HuH-7.5 (cell line): ENCODE results near the gene UBE2V1.
"Not testable (repeated sequence)": the region's sequence is repeated elsewhere in the genome, so short reads cannot be mapped to it uniquely, and the experiment has no call there.

ENCODE experiments used
- DNase-seq: peaks from one replicate; pipeline ENCODE4 v3.0.0; 2011; ENCODE audit warnings: low spot score

The UBE2V1 gene

GRCh38 chr20:50137702-50138101 is 24.8 kb upstream of the UBE2V1 start:
- DNase-seq = not testable (repeated sequence)

- no peak for DNase-seq
Observed at GRCh38 chr20:50136822-50137599, 24.1 kb upstream of the UBE2V1 start.

GRCh38 chr20:50135157-50135556 is 22.2 kb upstream of the UBE2V1 start:
- not testable (repeated sequence) for DNase-seq

GRCh38 chr20:50133474-50134217 is 20.7 kb upstream of the UBE2V1 start:
- no peak for DNase-seq

GRCh38 chr20:50133041-50133440 is 20.1 kb upstream of the UBE2V1 start:
- DNase-seq = no peak

GRCh38 chr20:50130995-50131394 is 18.0 kb upstream of the UBE2V1 start:
- no peak for DNase-seq

- DNase-seq = no peak
Observed at GRCh38 chr20:50130356-50130723, 17.4 kb upstream of the UBE2V1 start.

- DNase-seq = no peak
Observed at GRCh38 chr20:50129662-50130355, 16.9 kb upstream of the UBE2V1 start.

- no peak for DNase-seq
Observed at GRCh38 chr20:50128520-50128905, 15.6 kb upstream of the UBE2V1 start.

GRCh38 chr20:50127587-50128519 is 14.9 kb upstream of the UBE2V1 start:
- DNase-seq = no peak

- DNase-seq = no peak
Observed at GRCh38 chr20:50126662-50127061, 13.7 kb upstream of the UBE2V1 start.

- no peak for DNase-seq
Observed at GRCh38 chr20:50125279-50125678, 12.3 kb upstream of the UBE2V1 start.

- no peak for DNase-seq
Observed at GRCh38 chr20:50124496-50124895, 11.5 kb upstream of the UBE2V1 start.

- DNase-seq = no peak
Observed at GRCh38 chr20:50123418-50123817, 10.5 kb upstream of the UBE2V1 start.

GRCh38 chr20:50122763-50123162 is 9.8 kb upstream of the UBE2V1 start:
- DNase-seq = no peak

GRCh38 chr20:50121858-50122271 is 8.9 kb upstream of the UBE2V1 start:
- no peak for DNase-seq

GRCh38 chr20:50120935-50121693 is 8.2 kb upstream of the UBE2V1 start:
- peak; percentile 70 for DNase-seq

- DNase-seq = no peak
Observed at GRCh38 chr20:50118203-50118602, 5.3 kb upstream of the UBE2V1 start.

GRCh38 chr20:50116368-50116999 is 3.5 kb upstream of the UBE2V1 start:
- DNase-seq = no peak

- DNase-seq = peak; percentile 95
Observed at GRCh38 chr20:50115591-50116367, 2.8 kb upstream of the UBE2V1 start.
